Neural crest cell (in vitro differentiated cells): ENCODE data around the gene SPNS1. TPM values are rescaled to one million over a fixed set of nuclear protein-coding genes. Genes with fewer than 3 reads are reported as not detected.

Experiments used
- DNase-seq: peaks from one replicate; pipeline ENCODE4 v3.0.0; 2021; ENCODE audit warnings: low read depth, mixed read lengths, low spot score
- H3K27ac Mint-ChIP-seq: one replicate; pipeline ENCODE4 v1.8.0; 2021; ENCODE audit warnings: mild to moderate bottlenecking, mixed read lengths; ENCODE audit not compliant: unreplicated experiment
- H3K27me3 Mint-ChIP-seq: 2 replicates; pipeline ENCODE4 v1.8.0; 2021; ENCODE audit warnings: low read depth, mild to moderate bottlenecking, mixed read lengths
- H3K36me3 Mint-ChIP-seq: 2 replicates; pipeline ENCODE4 v1.8.0; 2021; ENCODE audit warnings: low read depth, mild to moderate bottlenecking, mixed read lengths
- H3K4me1 Mint-ChIP-seq: 2 replicates; pipeline ENCODE4 v1.8.0; 2021; ENCODE audit warnings: mixed read lengths
- H3K4me3 Mint-ChIP-seq: one replicate; pipeline ENCODE4 v1.8.0; 2021; ENCODE audit warnings: mild to moderate bottlenecking, mixed read lengths
- H3K9me3 Mint-ChIP-seq: 2 replicates; pipeline ENCODE4 v1.8.0; 2021; ENCODE audit warnings: mixed read lengths
- total RNA-seq: library from RNA; stranded (reverse); gene quantifications from 2 replicates; pipeline ENCODE4 v1.2.1, GENCODE V29; 2021
- TF ChIP-seq, protein P1 (sequence below): fragments of 200-600 bp; sonication (generic); conservative IDR thresholded peaks from 2 replicates; pipeline ENCODE4 v1.5.0; 2021; ENCODE audit warnings: antibody characterized with exemption, mild to moderate bottlenecking

Gene SPNS1
- total RNA-seq, 1 donor from 2014 or later, result 48.1 TPM

DNA sequence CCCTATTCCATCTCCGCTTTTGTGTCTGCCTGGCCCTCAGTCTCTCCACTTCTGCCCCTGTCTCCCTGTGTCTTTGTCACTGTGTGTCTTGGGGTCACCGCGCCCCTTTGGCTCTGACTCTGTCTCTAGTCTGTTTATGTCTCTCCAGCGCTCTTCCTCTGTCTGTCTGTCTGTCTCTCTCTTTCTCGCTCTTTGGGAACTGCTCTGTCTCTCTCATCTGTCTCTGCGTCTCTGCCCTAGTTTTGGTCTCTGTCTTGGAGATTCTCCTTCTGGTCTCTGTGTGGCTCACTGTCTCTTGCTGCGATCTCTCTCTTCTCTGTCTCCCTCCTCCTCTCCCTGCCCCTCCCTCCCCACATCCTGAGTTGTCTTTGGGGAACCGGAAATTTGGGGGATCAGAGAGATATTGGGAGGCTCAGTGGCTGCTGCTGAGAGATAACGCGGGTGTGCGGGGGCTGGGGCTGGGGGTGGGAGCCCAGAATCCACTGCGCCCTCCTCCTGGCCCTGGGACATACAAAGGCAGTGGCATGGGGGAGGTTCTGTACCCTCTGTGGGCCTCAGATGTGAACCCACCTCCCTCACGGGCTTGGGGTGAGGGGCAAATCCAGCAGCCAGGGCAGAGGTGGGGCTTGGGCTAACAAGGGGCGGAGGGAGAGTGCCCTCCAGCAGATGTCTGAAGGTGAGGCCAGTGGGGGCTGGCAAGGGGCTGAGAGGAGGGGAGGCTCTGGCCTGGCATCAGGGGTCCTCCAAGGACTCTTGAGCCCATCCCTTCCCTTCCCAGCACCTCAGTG, 34.7 kb downstream of the SPNS1 start:
- Mint-ChIP-seq H3K9me3 (no peaks in the 10 kb centered on the region), H3K4me1 (no peaks in the 10 kb centered on the region), H3K27ac (no peak overlapping the region), H3K27me3 (peaks cover 10% of the 10 kb centered on the region), H3K4me3 (no peak overlapping the region), H3K36me3 (no peaks in the 10 kb centered on the region)
- TF ChIP-seq, protein P1, sequence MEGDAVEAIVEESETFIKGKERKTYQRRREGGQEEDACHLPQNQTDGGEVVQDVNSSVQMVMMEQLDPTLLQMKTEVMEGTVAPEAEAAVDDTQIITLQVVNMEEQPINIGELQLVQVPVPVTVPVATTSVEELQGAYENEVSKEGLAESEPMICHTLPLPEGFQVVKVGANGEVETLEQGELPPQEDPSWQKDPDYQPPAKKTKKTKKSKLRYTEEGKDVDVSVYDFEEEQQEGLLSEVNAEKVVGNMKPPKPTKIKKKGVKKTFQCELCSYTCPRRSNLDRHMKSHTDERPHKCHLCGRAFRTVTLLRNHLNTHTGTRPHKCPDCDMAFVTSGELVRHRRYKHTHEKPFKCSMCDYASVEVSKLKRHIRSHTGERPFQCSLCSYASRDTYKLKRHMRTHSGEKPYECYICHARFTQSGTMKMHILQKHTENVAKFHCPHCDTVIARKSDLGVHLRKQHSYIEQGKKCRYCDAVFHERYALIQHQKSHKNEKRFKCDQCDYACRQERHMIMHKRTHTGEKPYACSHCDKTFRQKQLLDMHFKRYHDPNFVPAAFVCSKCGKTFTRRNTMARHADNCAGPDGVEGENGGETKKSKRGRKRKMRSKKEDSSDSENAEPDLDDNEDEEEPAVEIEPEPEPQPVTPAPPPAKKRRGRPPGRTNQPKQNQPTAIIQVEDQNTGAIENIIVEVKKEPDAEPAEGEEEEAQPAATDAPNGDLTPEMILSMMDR, result no peak
- DNase-seq, result no peak

DNA sequence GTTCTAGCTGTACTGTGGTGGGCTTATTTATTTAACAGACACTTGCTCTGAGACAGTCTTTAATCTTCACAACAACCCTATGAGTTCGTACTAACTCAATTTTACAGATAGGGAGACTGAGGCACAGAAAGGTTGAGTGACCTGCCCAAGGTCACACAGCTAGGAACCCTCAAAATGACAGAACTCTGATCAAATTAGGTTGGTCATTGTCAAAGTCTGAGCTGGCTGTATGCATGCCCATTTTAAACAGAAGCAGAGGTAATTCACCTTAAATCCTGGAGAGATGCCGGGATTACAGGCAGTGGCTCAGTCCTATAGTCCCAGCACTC, 35.2 kb downstream of the SPNS1 start:
- TF ChIP-seq, protein P1, result no peak
- Mint-ChIP-seq H3K4me3 (no peak overlapping the region), H3K4me1 (no peaks in the 10 kb centered on the region), H3K27ac (no peak overlapping the region), H3K36me3 (no peaks in the 10 kb centered on the region), H3K9me3 (no peaks in the 10 kb centered on the region), H3K27me3 (peaks cover 6% of the 10 kb centered on the region)
- DNase-seq, result no peak

DNA sequence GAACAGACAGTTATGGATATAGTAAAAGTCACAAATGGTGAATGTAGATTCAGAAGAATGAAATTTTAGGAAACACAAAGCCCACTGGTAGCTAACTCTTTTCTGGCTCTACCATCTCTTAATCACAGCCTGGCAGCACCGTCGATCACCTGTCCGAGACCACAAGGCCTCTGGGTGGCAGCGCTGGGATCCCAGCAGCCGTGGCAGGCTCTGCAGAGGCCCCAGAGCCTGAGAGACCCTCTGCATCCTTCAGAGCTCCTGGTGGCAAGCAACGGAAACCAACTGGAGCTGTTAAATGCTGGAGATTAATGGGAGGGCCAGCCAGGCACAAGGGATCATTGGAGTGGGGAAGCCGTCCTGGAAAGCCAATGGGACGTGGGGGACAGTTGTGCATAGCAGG, 36.5 kb downstream of the SPNS1 start:
- Mint-ChIP-seq H3K4me3 (no peak overlapping the region), H3K36me3 (no peaks in the 10 kb centered on the region), H3K4me1 (no peaks in the 10 kb centered on the region), H3K27ac (no peak overlapping the region), H3K9me3 (no peaks in the 10 kb centered on the region), H3K27me3 (peaks cover under 1% of the 10 kb centered on the region)
- TF ChIP-seq, protein P1, result no peak
- no peak for DNase-seq

DNA sequence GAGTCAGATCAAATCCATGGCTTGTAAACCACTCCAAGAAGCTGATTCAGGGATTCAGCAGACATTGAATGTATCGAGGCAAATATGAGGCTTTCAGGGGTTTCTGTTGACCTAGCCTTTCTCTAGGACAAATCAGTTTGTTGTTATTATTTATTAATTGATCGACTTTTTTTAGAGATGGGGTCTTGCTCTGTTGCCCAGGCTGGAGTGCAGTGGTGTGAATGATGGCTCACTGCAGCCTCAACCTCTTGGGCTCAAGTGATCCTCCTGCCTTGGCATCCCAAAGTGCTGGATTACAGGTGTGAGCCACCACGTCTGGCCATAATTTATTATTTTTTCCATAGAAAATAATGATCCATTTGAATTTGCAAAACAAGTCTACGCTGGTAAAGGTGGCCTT, 37.3 kb downstream of the SPNS1 start:
- no peaks in the 10 kb centered on the region for H3K4me1 Mint-ChIP-seq
- H3K27me3 Mint-ChIP-seq, result no peaks in the 10 kb centered on the region
- H3K36me3 Mint-ChIP-seq, result no peaks in the 10 kb centered on the region
- H3K4me3 Mint-ChIP-seq, result no peak overlapping the region
- no peak for DNase-seq
- H3K9me3 Mint-ChIP-seq, result no peaks in the 10 kb centered on the region
- TF ChIP-seq, protein P1, result no peak
- no peak overlapping the region for H3K27ac Mint-ChIP-seq

- H3K4me1 Mint-ChIP-seq, result no peaks in the 10 kb centered on the region
- H3K27me3 Mint-ChIP-seq, result no peaks in the 10 kb centered on the region
Observed at GRCh38 chr16:29012913-29013553, 38.5 kb downstream of the SPNS1 start.

More at GRCh38 chr16:29012913-29013553, 38.5 kb downstream of the SPNS1 start:
- Mint-ChIP-seq H3K9me3 (no peaks in the 10 kb centered on the region), H3K4me3 (no peak overlapping the region), H3K36me3 (no peaks in the 10 kb centered on the region), H3K27ac (no peak overlapping the region)
- TF ChIP-seq, protein P1, result no peak
- no peak for DNase-seq
